HepG2 (cell line): ENCODE measurements around the gene M1AP. TPM values are rescaled to one million over a fixed set of nuclear protein-coding genes. Genes with fewer than 3 reads are reported as not detected.
A peak's percentile ranks its signal among the peaks of the same experiment; 100 is the strongest.

Experiments
- BCL3 ChIP-seq: sonication (generic); formaldehyde crosslinking; IDR thresholded peaks from 2 replicates; pipeline ENCODE4 v1.5.1; 2020; ENCODE audit warnings: mild to moderate bottlenecking, missing genetic modification reagents, moderate library complexity
- FOXK2 ChIP-seq: fragments of 450-650 bp; IDR thresholded peaks from 2 replicates; pipeline ENCODE4 v1.6.1; 2016
- GZF1 ChIP-seq: sonication (generic); formaldehyde crosslinking; IDR thresholded peaks from 2 replicates; pipeline ENCODE4 v1.5.1; 2020; ENCODE audit warnings: mild to moderate bottlenecking, missing genetic modification reagents
- NCOA5 ChIP-seq: sonication (generic); formaldehyde crosslinking; IDR thresholded peaks from 2 replicates; pipeline ENCODE4 v1.4.0; 2020; ENCODE audit warnings: missing genetic modification reagents
- NR0B2 ChIP-seq: sonication (generic); formaldehyde crosslinking; IDR thresholded peaks from 2 replicates; pipeline ENCODE4 v1.4.0; 2020; ENCODE audit warnings: mild to moderate bottlenecking, missing genetic modification reagents
- PBX2 ChIP-seq: IDR thresholded peaks from 2 replicates; pipeline ENCODE4 v1.6.1; 2016; ENCODE audit warnings: control low read depth
- PITX1 ChIP-seq: sonication (generic); formaldehyde crosslinking; IDR thresholded peaks from 2 replicates; pipeline ENCODE4 v1.5.1; 2020; ENCODE audit warnings: mild to moderate bottlenecking, missing genetic modification reagents
- RFXANK ChIP-seq: IDR thresholded peaks from 2 replicates; pipeline ENCODE4 v1.6.1; 2016
- SNAPC4 ChIP-seq: sonication (generic); formaldehyde crosslinking; IDR thresholded peaks from 2 replicates; pipeline ENCODE4 v1.4.0; 2020; ENCODE audit warnings: mild to moderate bottlenecking, missing genetic modification reagents
- ZBTB46 ChIP-seq: sonication (generic); formaldehyde crosslinking; IDR thresholded peaks from 2 replicates; pipeline ENCODE4 v1.4.0; 2020; ENCODE audit warnings: mild to moderate bottlenecking, missing genetic modification reagents, borderline replicate concordance
- ZMYM2 ChIP-seq: sonication (generic); formaldehyde crosslinking; IDR thresholded peaks from 2 replicates; pipeline ENCODE4 v1.8.0; 2022; ENCODE audit warnings: mild to moderate bottlenecking, missing genetic modification reagents
- ZNF17 ChIP-seq: sonication (generic); formaldehyde crosslinking; IDR thresholded peaks from 2 replicates; pipeline ENCODE4 v1.5.0; 2020; ENCODE audit warnings: mild to moderate bottlenecking, missing genetic modification reagents
- ZNF704 ChIP-seq: sonication (generic); formaldehyde crosslinking; IDR thresholded peaks from 2 replicates; pipeline ENCODE4 v1.8.1; 2023; ENCODE audit warnings: mild to moderate bottlenecking, inconsistent platforms, moderate library complexity, missing genetic modification reagents, borderline replicate concordance
- ZNF878 ChIP-seq: sonication (generic); formaldehyde crosslinking; IDR thresholded peaks from 2 replicates; pipeline ENCODE4 v1.8.1; 2023; ENCODE audit warnings: mild to moderate bottlenecking, missing genetic modification reagents, moderate library complexity
- polyA plus RNA-seq, 8 experiments: library from polyadenylated mRNA; depleted of rRNA in 3 of 8; stranded (reverse) in 7 of 8; unstranded in 1 of 8; fragments of >200 nt; fragmentation: Illumina TruSeq in 4 of 8; extraction: Trizol in 4 of 8; gene quantifications; 2 replicates each; pipeline versions ENCODE4 v1.2.1 to v1.2.3, GENCODE V29; 2011 to 2016; ENCODE audit warnings: low read depth in 4 of 8, missing spikeins in 1 of 8, mixed read lengths in 1 of 8; ENCODE audit not compliant: insufficient read depth in 1 of 8
- total RNA-seq, 5 experiments: library from RNA; depleted of rRNA; stranded (reverse); fragments of >200 nt; fragmentation: Illumina TruSeq; extraction: Trizol; gene quantifications; 2 replicates each; pipeline ENCODE4 v1.2.3, GENCODE V29; 2016; ENCODE audit warnings: low read depth in 1 of 5

The M1AP gene
- total and polyA plus RNA-seq, 2 of the 13 experiments (the other 11 are each of a cell fraction or from before 2014, with no cell fraction given) = not detected

- peak; percentile 83; the same call in 1 of the 2 replicates for TF ChIP-seq ZNF704
- no peak for TF ChIP-seq PBX2 (CRISPR knock-in tag)
- TF ChIP-seq NCOA5 = no peak
- peak; percentile 67; the same call in 1 of the 2 replicates for TF ChIP-seq NR0B2 (CRISPR knock-in tag)
- TF ChIP-seq GZF1 (CRISPR knock-in tag) = 0 out of 2 replicates have a peak, but pooled peaks have one; percentile 59
- peak; percentile 95 for TF ChIP-seq SNAPC4
- no peak for TF ChIP-seq BCL3 (CRISPR knock-in tag)
- TF ChIP-seq ZNF17 (CRISPR knock-in tag) = no peak; the same call in 1 of the 2 replicates
- no peak for TF ChIP-seq FOXK2
- no peak for TF ChIP-seq ZNF878 (CRISPR knock-in tag)
- no peak for TF ChIP-seq ZBTB46 (CRISPR knock-in tag)
- TF ChIP-seq ZMYM2 (CRISPR knock-in tag) = 0 out of 2 replicates have a peak, but pooled peaks have one; percentile 20
- peak; percentile 68; the same call in 1 of the 2 replicates for TF ChIP-seq PITX1 (CRISPR knock-in tag)
- no peak for TF ChIP-seq RFXANK (CRISPR knock-in tag)
Measured at GRCh38 chr2:74529357-74530238, 118.5 kb downstream of the M1AP start, which contains the start of the genes AUP1 and HTRA2 (continued).
